ENCODE measurements around the gene ALDOC.

DNA sequence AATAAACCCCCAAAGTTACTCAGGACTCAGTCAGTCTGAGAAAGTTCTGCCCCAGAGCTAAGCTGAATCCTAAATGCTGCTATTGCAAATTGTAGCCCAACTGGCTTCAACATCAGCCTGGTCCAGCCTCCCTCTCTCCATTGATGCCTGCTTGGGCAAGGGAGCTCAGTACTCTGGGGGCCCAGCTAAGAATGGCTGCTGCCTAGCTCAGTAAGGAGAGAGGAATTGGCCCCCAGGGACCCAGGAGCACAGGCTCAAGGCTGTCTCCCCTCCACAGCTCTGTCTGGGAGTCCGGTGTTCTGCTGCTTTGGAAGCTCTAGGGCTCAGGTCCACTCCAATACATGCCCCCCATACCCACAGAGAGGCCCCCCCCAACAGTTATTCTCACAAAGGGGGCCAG lies 25.8 kb downstream of the ALDOC start:
- TF ChIP-seq CEBPB (IDR thresholded peaks at IDR 0.05) (no peak), EP300 (IDR thresholded peaks at IDR 0.05; ENCODE audit: borderline replicate concordance) (no peak), ZBTB7A (IDR thresholded peaks at IDR 0.05; ENCODE audit: low read depth) (no peak), RAD21 (IDR thresholded peaks at IDR 0.05; ENCODE audit: low read depth) (no peak), EGR1 (IDR thresholded peaks at IDR 0.05) (no peak), TAF1 (IDR thresholded peaks at IDR 0.05; ENCODE audit: low read depth) (no peak), CREB1 (IDR thresholded peaks at IDR 0.05; ENCODE audit: low read depth) (no peak), TCF12 (IDR thresholded peaks at IDR 0.05; ENCODE audit: low read depth) (no peak), YY1 (IDR thresholded peaks at IDR 0.05; ENCODE audit: low read depth) (no peak)
- TF ChIP-seq, protein P1, sequence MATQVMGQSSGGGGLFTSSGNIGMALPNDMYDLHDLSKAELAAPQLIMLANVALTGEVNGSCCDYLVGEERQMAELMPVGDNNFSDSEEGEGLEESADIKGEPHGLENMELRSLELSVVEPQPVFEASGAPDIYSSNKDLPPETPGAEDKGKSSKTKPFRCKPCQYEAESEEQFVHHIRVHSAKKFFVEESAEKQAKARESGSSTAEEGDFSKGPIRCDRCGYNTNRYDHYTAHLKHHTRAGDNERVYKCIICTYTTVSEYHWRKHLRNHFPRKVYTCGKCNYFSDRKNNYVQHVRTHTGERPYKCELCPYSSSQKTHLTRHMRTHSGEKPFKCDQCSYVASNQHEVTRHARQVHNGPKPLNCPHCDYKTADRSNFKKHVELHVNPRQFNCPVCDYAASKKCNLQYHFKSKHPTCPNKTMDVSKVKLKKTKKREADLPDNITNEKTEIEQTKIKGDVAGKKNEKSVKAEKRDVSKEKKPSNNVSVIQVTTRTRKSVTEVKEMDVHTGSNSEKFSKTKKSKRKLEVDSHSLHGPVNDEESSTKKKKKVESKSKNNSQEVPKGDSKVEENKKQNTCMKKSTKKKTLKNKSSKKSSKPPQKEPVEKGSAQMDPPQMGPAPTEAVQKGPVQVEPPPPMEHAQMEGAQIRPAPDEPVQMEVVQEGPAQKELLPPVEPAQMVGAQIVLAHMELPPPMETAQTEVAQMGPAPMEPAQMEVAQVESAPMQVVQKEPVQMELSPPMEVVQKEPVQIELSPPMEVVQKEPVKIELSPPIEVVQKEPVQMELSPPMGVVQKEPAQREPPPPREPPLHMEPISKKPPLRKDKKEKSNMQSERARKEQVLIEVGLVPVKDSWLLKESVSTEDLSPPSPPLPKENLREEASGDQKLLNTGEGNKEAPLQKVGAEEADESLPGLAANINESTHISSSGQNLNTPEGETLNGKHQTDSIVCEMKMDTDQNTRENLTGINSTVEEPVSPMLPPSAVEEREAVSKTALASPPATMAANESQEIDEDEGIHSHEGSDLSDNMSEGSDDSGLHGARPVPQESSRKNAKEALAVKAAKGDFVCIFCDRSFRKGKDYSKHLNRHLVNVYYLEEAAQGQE (IDR thresholded peaks at IDR 0.05; ENCODE audit: low read depth), result no peak
- TF ChIP-seq, protein P2, sequence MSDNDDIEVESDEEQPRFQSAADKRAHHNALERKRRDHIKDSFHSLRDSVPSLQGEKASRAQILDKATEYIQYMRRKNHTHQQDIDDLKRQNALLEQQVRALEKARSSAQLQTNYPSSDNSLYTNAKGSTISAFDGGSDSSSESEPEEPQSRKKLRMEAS (IDR thresholded peaks at IDR 0.05), result no peak
